Right lobe of liver (tissue), 4 donors: ENCODE measurements around the gene FOXR1.

Source experiments
- CTCF ChIP-seq, 4 donors: fragments of 200-600 bp in 3 of 4; fragments of 450-650 bp in 1 of 4; IDR thresholded peaks; one replicate each; pipeline versions ENCODE4 v1.5.1 to v1.8.0; 2016 to 2022; ENCODE audit warnings: antibody characterized with exemption in 4 of 4, mild to moderate bottlenecking in 2 of 4
- POLR2A ChIP-seq: fragments of 450-650 bp; IDR thresholded peaks from one replicate; pipeline ENCODE4 v1.6.1; 2017; ENCODE audit warnings: antibody characterized with exemption, mild to moderate bottlenecking
- donor health status: DM: no; HTN: no; CAD: no.
- donor health status: DM: no; HTN: no; CAD: no.
- donor health status: DM: no; HTN: yes; CAD: no.

- TF ChIP-seq CTCF (IDR thresholded peaks at IDR 0.05) (no peak), POLR2A (no peak)
Measured at GRCh38 chr11:118961591-118961990, 10.0 kb upstream of the FOXR1 start.
